IMR-90 (cell line): ENCODE results near the gene AMZ2. TPM values are rescaled to one million over a fixed set of nuclear protein-coding genes. Genes with fewer than 3 reads are reported as not detected.

Experiments
- ATAC-seq: fragments of 200-7000 bp; cut with Tn5 transposase; 2 replicates; pipeline ENCODE4 v1.9.1; 2020; ENCODE audit warnings: low read depth, mild to moderate bottlenecking, moderate library complexity
- BruUV-seq: library from RNA; stranded (reverse); fragments of 400-500 nt; replicated peaks from 2 replicates; lab custom pipeline; 2021; lab: Mats Ljungman, UMichigan
- CTCF ChIA-PET: fragments of 300-600 bp; formaldehyde crosslinking; extraction: SDS; loops from one replicate; lab custom pipeline; 2021; ENCODE audit warnings: antibody characterized with exemption; lab: Yijun Ruan, JAX
- POLR2A ChIA-PET: fragments of 300-600 bp; sonication (Branson Sonifier 250); formaldehyde crosslinking; loops from one replicate; lab custom pipeline; 2022; ENCODE audit warnings: antibody characterized with exemption; ENCODE audit not compliant: unreplicated experiment; lab: Charles Lee
- DNase-seq: peaks from one replicate; pipeline ENCODE4 v3.0.0; 2013
- H2AFZ ChIP-seq: replicated peaks from 2 replicates; pipeline ENCODE3; 2013; ENCODE audit warnings: low read length, mild to moderate bottlenecking; ENCODE audit not compliant: poor library complexity
- H2AK5ac ChIP-seq: 2 replicates; pipeline ENCODE4 v1.6.1; 2013; ENCODE audit warnings: low read depth, low read length, inconsistent platforms
- H2AK9ac ChIP-seq: replicated peaks from 2 replicates; pipeline ENCODE3; 2013; ENCODE audit warnings: mild to moderate bottlenecking, low read depth, low read length, moderate library complexity; ENCODE audit not compliant: poor library complexity
- H2BK120ac ChIP-seq: 2 replicates; pipeline ENCODE4 v1.6.1; 2013; ENCODE audit warnings: low read depth, low read length, inconsistent platforms
- H2BK15ac ChIP-seq: 3 replicates; pipeline ENCODE4 v1.6.1; 2013; ENCODE audit warnings: low read depth, low read length, inconsistent platforms
- H2BK20ac ChIP-seq: 2 replicates; pipeline ENCODE4 v1.6.1; 2013; ENCODE audit warnings: low read depth, mild to moderate bottlenecking, inconsistent platforms, low read length, moderate library complexity
- H2BK5ac ChIP-seq: 2 replicates; pipeline ENCODE4 v1.6.1; 2013; ENCODE audit warnings: mild to moderate bottlenecking, low read depth, low read length, inconsistent platforms; ENCODE audit not compliant: poor library complexity, severe bottlenecking
- H3K14ac ChIP-seq: replicated peaks from 2 replicates; pipeline ENCODE4 v1.6.1; 2013; ENCODE audit warnings: low read depth, low read length, inconsistent platforms
- H3K18ac ChIP-seq: 2 replicates; pipeline ENCODE4 v1.6.1; 2013; ENCODE audit warnings: low read depth, low read length, control low read depth
- H3K23ac ChIP-seq: 2 replicates; pipeline ENCODE4 v1.6.1; 2013; ENCODE audit warnings: low read depth, low read length, inconsistent platforms
- H3K27ac ChIP-seq: 2 replicates; pipeline ENCODE4 v1.5.1; 2013; ENCODE audit warnings: mild to moderate bottlenecking, control low read depth, low read length; ENCODE audit not compliant: insufficient read depth
- H3K27me3 ChIP-seq: 2 replicates; pipeline ENCODE4 v1.6.1; 2013; ENCODE audit warnings: low read length; ENCODE audit not compliant: control insufficient read depth, insufficient read depth
- H3K36me3 ChIP-seq: 2 replicates; pipeline ENCODE4 v1.6.1; 2013; ENCODE audit warnings: low read length, mixed read lengths; ENCODE audit not compliant: control insufficient read depth, insufficient read depth
- H3K4ac ChIP-seq: 2 replicates; pipeline ENCODE4 v1.6.1; 2013; ENCODE audit warnings: low read depth, low read length, inconsistent platforms
- H3K4me1 ChIP-seq: 2 replicates; pipeline ENCODE4 v1.6.1; 2013; ENCODE audit warnings: low read length, mixed read lengths; ENCODE audit not compliant: control insufficient read depth, insufficient read depth
- H3K4me2 ChIP-seq: 2 replicates; pipeline ENCODE4 v1.6.1; 2013; ENCODE audit warnings: low read depth, mild to moderate bottlenecking, control low read depth, low read length, moderate library complexity
- H3K4me3 ChIP-seq: 2 replicates; pipeline ENCODE4 v1.5.1; 2013; ENCODE audit warnings: low read depth, mild to moderate bottlenecking, control low read depth, low read length, moderate library complexity; ENCODE audit not compliant: insufficient read depth
- H3K56ac ChIP-seq: 2 replicates; pipeline ENCODE4 v1.6.1; 2013; ENCODE audit warnings: low read length, inconsistent platforms; ENCODE audit not compliant: insufficient read depth; ENCODE audit errors: extremely low read depth
- H3K79me1 ChIP-seq, 2 experiments: 2 replicates each; pipeline ENCODE4 v1.6.1; 2013; ENCODE audit warnings: low read length in 2 of 2, inconsistent platforms in 1 of 2, low read depth in 1 of 2
- H3K9ac ChIP-seq: 2 replicates; pipeline ENCODE4 v1.6.1; 2013; ENCODE audit warnings: low read depth, low read length, control low read depth
- H3K9me1 ChIP-seq: 2 replicates; pipeline ENCODE4 v1.6.1; 2013; ENCODE audit warnings: low read length, inconsistent platforms; ENCODE audit not compliant: insufficient read depth
- H3K9me3 ChIP-seq: 2 replicates; pipeline ENCODE4 v1.6.1; 2013; ENCODE audit warnings: low read length; ENCODE audit not compliant: control insufficient read depth, insufficient read depth
- H4K20me1 ChIP-seq: 2 replicates; pipeline ENCODE4 v1.6.1; 2013; ENCODE audit warnings: low read length, inconsistent platforms; ENCODE audit not compliant: insufficient read depth
- H4K5ac ChIP-seq: 2 replicates; pipeline ENCODE4 v1.6.1; 2013; ENCODE audit warnings: mild to moderate bottlenecking, low read depth, low read length, control low read depth
- H4K8ac ChIP-seq, 2 experiments: 2 replicates each; pipeline ENCODE4 v1.6.1; 2013; ENCODE audit warnings: low read depth in 2 of 2, low read length in 2 of 2, control low read depth in 1 of 2, inconsistent platforms in 1 of 2
- H4K91ac ChIP-seq: 2 replicates; pipeline ENCODE4 v1.6.1; 2013; ENCODE audit warnings: low read depth, low read length, inconsistent platforms; ENCODE audit not compliant: insufficient read depth
- BHLHE40 ChIP-seq: fragments of 150-350 bp; IDR thresholded peaks from 2 replicates; pipeline ENCODE4 v1.6.1; 2016; ENCODE audit warnings: mild to moderate bottlenecking, low read depth, low read length
- CEBPB ChIP-seq: IDR thresholded peaks from 2 replicates; pipeline ENCODE4 v1.6.1; 2012; ENCODE audit warnings: low read depth, low read length, improper control_type of control experiment
- CHD1 ChIP-seq: IDR thresholded peaks from 2 replicates; pipeline ENCODE4 v1.6.1; 2012; ENCODE audit warnings: low read depth, low read length, improper control_type of control experiment
- ELK1 ChIP-seq: fragments of 150-350 bp; IDR thresholded peaks from 2 replicates; pipeline ENCODE4 v1.6.1; 2016; ENCODE audit warnings: low read depth, mild to moderate bottlenecking, low read length, moderate library complexity, borderline replicate concordance
- FOS ChIP-seq: fragments of 150-350 bp; IDR thresholded peaks from 2 replicates; pipeline ENCODE4 v1.6.1; 2016; ENCODE audit warnings: low read depth, low read length
- MAFK ChIP-seq: IDR thresholded peaks from 2 replicates; pipeline ENCODE4 v1.6.1; 2012; ENCODE audit warnings: low read depth, low read length, improper control_type of control experiment
- MAZ ChIP-seq: IDR thresholded peaks from 2 replicates; pipeline ENCODE4 v1.6.1; 2012; ENCODE audit warnings: low read depth, mild to moderate bottlenecking, low read length, improper control_type of control experiment, moderate library complexity, borderline replicate concordance
- MXI1 ChIP-seq: IDR thresholded peaks from 2 replicates; pipeline ENCODE4 v1.6.1; 2012; ENCODE audit warnings: low read depth, mild to moderate bottlenecking, low read length, moderate library complexity, borderline replicate concordance
- NFE2L2 ChIP-seq: fragments of 150-350 bp; IDR thresholded peaks from 2 replicates; pipeline ENCODE4 v1.6.1; 2016; ENCODE audit warnings: low read depth, mild to moderate bottlenecking, low read length
- POLR2A ChIP-seq: IDR thresholded peaks from 2 replicates; pipeline ENCODE4 v1.6.1; 2012; ENCODE audit warnings: mild to moderate bottlenecking, low read depth, low read length
- RAD21 ChIP-seq: IDR thresholded peaks from 2 replicates; pipeline ENCODE4 v1.6.1; 2012; ENCODE audit warnings: low read length, improper control_type of control experiment
- RCOR1 ChIP-seq: IDR thresholded peaks from 2 replicates; pipeline ENCODE4 v1.6.1; 2012; ENCODE audit warnings: mild to moderate bottlenecking, low read length, improper control_type of control experiment; ENCODE audit not compliant: insufficient replicate concordance
- RFX5 ChIP-seq: IDR thresholded peaks from 2 replicates; pipeline ENCODE4 v1.8.0; 2012; ENCODE audit warnings: low read depth, mild to moderate bottlenecking, low read length, moderate library complexity
- SMC3 ChIP-seq: fragments of 150-350 bp; IDR thresholded peaks from 2 replicates; pipeline ENCODE4 v1.6.1; 2016; ENCODE audit warnings: low read depth, mild to moderate bottlenecking, antibody characterized with exemption, low read length, moderate library complexity
- USF2 ChIP-seq: fragments of 150-350 bp; IDR thresholded peaks from 2 replicates; pipeline ENCODE4 v1.6.1; 2017; ENCODE audit warnings: mild to moderate bottlenecking, antibody characterized with exemption, low read length, low read depth
- WGBS, 2 experiments: methylation state at CpG; one replicate each; pipeline versions ENCODE4 v1.1.5 to v1.1.7; 2013; ENCODE audit warnings: missing lambda C conversion rate in 2 of 2; ENCODE audit not compliant: insufficient read length in 1 of 2; ENCODE audit errors: extremely low coverage in 2 of 2; 5-methylcytosine and 5-hydroxymethylcytosine counted together
- dilution Hi-C: fragments of 300-500 bp; cut with HindIII; formaldehyde crosslinking; loops from one replicate; pipeline ENCODE4 v1.14.3; 2018; ENCODE audit warnings: low sequenced_read_pairs; ENCODE audit not compliant: unreplicated experiment
- in situ Hi-C: fragments of 300-500 bp; cut with MboI; formaldehyde crosslinking; loops from 3 replicates; pipeline ENCODE4 v1.14.3; 2019; ENCODE audit warnings: low sequenced_read_pairs, inconsistent platforms, mixed read lengths
- intact Hi-C: fragments of 100-400 bp; cut with micrococcal nuclease; formaldehyde crosslinking; loops from 2 replicates; pipeline ENCODE4 v1.10.0; 2022
- polyA plus RNA-seq, 3 experiments: library from polyadenylated mRNA; depleted of rRNA; stranded (reverse); fragments of >200 nt; gene quantifications; 2 replicates each; pipeline ENCODE4 v1.2.3, GENCODE V29; 2012; ENCODE audit warnings: low replicate concordance in 1 of 3
- total RNA-seq: library from RNA; depleted of rRNA; stranded (reverse); fragments of >200 nt; gene quantifications from 2 replicates; pipeline ENCODE4 v1.2.3, GENCODE V29; 2012
- TF ChIP-seq, protein P1 (sequence below): conservative IDR thresholded peaks from 2 replicates; pipeline ENCODE4 v1.5.1; 2012; ENCODE audit warnings: mild to moderate bottlenecking, low read depth, low read length, improper control_type of control experiment

The AMZ2 gene
- total and polyA plus RNA-seq, 2 of the 4 experiments (the other 2 are of a cell fraction), result 65.4 to 90.2 TPM

DNA sequence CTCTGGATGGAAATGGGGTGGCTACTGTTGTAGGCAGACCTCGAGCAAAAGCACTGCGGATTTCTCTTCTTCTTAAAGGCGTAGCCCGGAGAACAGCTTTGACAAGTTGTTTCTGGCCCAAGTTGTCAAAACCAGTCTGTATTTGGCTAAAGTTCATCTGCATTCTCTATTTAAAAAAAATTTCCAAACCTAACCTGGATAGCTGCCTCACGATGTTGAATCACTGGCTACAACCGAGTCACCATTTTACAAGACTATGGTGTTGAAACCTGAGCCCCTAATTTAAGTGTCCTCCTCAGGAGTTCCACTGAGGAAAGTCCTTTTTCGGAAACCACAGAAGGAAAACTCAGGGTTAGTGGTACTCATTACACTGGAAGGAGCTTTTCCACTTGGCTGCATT lies 41.6 kb downstream of the AMZ2 start:
- Histone ChIP-seq H2BK5ac (no peak overlapping the region), H2BK120ac (no peak overlapping the region), H2AFZ (no peak overlapping the region), H3K4me2 (no peak overlapping the region), H3K4me1 (peaks cover 3% of the 10 kb centered on the region), H2AK5ac (no peak overlapping the region), H3K27ac (no peak overlapping the region), H4K91ac (no peak overlapping the region), H3K9me3 (no peaks in the 10 kb centered on the region), H2AK9ac (no peak overlapping the region), H4K5ac (no peak overlapping the region), H4K8ac (no peak overlapping the region), H3K9me1 (no peaks in the 10 kb centered on the region), H3K4ac (no peak overlapping the region), H2BK15ac (no peak overlapping the region), H3K23ac (no peak overlapping the region), H3K4me3 (no peak overlapping the region), H4K20me1 (no peaks in the 10 kb centered on the region; the same call in 1 of the 2 replicates), H3K18ac (no peak overlapping the region), H2BK20ac (no peak overlapping the region), H3K79me1 (no peaks in the 10 kb centered on the region), H3K14ac (no peak overlapping the region), H3K56ac (no peak overlapping the region), H3K36me3 (no peaks in the 10 kb centered on the region), H3K27me3 (peaks cover 20% of the 10 kb centered on the region), H3K9ac (no peak overlapping the region)
- ATAC-seq (no peak), DNase-seq (no peak)
- CTCF ChIA-PET, result interaction anchor here (0.5 kb wide), 1 partner anchor 117 kb away, joined by 3 read pairs; no protein-coding TSS in a partner anchor
- no TSS peak for BruUV-seq
- 50% methylated on average over 4 of the region's 7 CpGs; no CpG with 5 or more reads in 1 of the 2 experiments for WGBS, 2 experiments
- dilution Hi-C loops, result no loop called here
- intact Hi-C loops, result no loop called here
- POLR2A ChIA-PET, result interaction anchor here (1.7 kb wide), 1 partner anchor 109 kb away, joined by 4 read pairs; no protein-coding TSS in a partner anchor
- in situ Hi-C loops, result no loop called here
- no peak for TF ChIP-seq ELK1
- TF ChIP-seq POLR2A, result no peak
- TF ChIP-seq, protein P1, sequence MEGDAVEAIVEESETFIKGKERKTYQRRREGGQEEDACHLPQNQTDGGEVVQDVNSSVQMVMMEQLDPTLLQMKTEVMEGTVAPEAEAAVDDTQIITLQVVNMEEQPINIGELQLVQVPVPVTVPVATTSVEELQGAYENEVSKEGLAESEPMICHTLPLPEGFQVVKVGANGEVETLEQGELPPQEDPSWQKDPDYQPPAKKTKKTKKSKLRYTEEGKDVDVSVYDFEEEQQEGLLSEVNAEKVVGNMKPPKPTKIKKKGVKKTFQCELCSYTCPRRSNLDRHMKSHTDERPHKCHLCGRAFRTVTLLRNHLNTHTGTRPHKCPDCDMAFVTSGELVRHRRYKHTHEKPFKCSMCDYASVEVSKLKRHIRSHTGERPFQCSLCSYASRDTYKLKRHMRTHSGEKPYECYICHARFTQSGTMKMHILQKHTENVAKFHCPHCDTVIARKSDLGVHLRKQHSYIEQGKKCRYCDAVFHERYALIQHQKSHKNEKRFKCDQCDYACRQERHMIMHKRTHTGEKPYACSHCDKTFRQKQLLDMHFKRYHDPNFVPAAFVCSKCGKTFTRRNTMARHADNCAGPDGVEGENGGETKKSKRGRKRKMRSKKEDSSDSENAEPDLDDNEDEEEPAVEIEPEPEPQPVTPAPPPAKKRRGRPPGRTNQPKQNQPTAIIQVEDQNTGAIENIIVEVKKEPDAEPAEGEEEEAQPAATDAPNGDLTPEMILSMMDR, result no peak
- TF ChIP-seq RFX5, result no peak
- no peak for TF ChIP-seq FOS
- no peak for TF ChIP-seq USF2
- TF ChIP-seq BHLHE40, result no peak
- TF ChIP-seq MAZ, result no peak
- TF ChIP-seq NFE2L2, result no peak
- no peak for TF ChIP-seq RCOR1
- TF ChIP-seq SMC3, result no peak
- no peak for TF ChIP-seq MXI1
- TF ChIP-seq MAFK, result no peak
- TF ChIP-seq RAD21, result no peak
- no peak for TF ChIP-seq CHD1
- no peak for TF ChIP-seq CEBPB
